GM18868 (cell line): ENCODE results near the gene KLK14.

Experiments
- ATAC-seq: cut with Tn5 transposase; IDR thresholded peaks from one replicate; pipeline ENCODE4 v1.9.1; 2021; ENCODE audit warnings: mild to moderate bottlenecking, moderate library complexity; ENCODE audit not compliant: unreplicated experiment

The KLK14 gene

DNA sequence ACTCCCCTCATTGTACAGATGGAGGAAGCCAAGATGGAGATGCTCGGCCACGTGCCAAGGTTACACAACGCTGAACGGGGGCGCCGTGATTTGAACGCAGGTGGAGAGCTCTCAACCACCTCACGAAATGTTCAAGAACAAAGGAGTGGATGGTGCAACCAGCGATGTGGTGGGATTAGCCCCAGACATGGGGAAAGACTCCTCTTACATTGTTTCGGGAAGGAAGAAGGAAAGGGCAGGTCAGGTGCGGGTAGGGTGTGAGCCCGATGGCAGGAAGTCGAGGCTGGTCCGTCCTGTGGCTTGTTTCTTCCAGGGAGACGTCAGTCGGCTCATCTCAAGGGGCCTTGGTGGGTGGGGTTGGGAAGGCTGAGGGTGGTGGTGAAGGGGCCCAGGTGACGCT is 7.1 kb upstream of the KLK14 start:
- no peak for ATAC-seq

DNA sequence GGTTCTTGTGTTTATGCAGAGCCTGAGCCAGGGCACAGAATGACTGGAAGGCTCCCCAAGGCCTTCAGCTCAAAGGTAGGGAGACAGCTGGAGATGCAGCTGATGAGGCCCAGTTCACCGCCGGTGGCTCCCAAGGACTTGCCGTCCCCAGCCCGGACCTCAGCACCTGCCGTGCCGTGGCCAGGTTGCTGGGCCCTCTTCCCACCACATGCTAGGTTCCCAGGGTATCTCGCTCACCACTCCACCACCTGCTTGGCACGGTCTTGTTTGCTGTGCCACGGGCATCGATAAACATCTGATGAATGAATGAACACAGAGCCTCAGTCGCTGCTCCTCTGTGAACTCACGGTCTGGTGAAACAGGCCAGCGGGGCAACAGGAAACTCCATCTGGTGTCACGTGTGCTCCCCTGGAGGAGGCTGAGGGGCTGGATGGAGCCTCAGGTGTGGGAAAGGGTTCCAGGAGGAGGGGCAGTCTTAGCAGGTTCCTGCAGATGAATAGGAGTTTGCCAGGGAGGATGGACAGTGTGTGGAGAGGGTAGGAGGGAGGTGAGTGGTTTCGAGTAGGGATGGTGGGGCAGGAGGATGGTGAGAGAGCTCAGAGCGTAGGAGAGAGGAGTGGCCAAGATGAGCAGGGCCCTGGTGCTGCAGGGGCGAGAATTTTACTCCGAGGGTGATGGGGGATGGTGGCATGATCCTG is 3.6 kb upstream of the KLK14 start:
- no peak for ATAC-seq

DNA sequence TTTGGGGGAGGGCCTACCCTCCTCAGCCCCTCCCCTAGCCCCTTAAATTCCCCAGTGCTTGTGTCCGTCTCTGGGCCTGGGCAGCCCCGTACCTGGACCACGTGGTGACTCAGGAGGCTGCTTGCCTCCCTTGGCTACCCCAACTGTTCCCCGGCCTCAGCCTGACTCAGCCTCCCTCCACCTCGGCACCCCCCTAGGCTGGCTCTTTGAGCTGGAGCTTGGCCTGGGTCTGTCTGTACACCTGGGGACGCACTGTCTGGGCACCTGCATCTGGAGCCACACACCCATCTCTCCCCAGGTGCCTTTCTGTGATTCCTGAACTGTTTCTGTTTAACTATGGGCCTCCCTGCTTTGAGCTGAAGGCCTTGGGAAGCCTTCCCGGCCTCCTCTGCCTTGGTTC is 1.8 kb upstream of the KLK14 start:
- ATAC-seq, result no peak

DNA sequence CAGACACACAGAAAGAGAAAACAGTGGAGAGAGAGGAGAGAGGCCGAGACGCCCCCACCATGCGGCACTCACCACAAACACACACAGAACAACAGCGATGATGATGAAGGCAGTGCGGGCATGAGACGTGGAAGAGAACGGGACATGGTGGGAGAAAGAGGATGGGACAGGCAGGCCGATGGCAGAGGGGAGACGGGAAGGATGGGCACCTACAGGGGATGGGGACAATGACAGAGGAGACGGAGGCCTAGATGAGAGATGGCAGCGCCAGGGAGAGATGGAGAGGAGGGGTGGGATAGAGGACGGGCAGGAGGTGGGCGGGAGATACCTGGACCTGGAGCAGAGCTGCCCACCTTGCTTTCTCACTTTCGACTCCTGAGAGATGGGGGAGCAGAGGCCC is 1.1 kb upstream of the KLK14 start:
- ATAC-seq, result no peak

DNA sequence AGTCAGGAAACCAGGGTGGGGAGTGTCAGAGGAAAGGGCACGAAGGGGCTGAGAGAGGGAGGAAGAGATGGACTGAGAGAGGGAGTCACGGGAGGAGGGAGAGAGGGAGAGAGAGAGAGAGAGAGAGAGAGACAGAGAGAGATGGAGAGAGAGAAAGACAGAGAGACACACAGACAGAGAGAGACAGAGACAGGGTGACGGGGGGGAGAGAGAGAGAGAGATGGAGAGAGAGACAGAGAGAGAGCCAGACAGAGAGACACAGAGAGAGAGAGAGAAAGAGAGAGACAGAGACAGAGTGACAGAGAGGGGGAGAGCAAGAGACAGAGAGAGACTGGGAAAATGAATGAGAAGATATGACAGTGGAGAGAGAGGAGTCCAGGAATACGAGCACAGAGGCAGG is 494 bp upstream of the KLK14 start:
- ATAC-seq, result no peak

DNA sequence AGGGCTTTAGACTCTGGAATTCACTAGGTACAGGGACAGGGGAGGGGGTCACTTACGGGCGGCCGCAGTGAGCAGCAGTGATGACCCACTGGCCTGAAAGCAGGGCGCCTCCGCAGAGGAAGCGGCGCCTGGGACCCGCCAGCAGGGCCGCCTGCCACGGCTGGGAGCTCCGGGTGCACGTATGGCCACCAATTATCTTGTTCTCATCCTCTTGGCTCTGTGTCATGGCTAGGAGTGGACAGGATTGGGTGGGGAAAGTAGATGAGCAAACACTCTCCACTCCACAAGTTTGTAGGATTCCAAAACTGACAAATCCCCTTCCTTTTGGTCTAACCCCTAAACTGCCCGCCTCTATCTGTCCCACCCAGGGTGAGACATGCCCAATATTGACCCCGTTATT is 1.2 kb downstream of the KLK14 start:
- no peak for ATAC-seq

DNA sequence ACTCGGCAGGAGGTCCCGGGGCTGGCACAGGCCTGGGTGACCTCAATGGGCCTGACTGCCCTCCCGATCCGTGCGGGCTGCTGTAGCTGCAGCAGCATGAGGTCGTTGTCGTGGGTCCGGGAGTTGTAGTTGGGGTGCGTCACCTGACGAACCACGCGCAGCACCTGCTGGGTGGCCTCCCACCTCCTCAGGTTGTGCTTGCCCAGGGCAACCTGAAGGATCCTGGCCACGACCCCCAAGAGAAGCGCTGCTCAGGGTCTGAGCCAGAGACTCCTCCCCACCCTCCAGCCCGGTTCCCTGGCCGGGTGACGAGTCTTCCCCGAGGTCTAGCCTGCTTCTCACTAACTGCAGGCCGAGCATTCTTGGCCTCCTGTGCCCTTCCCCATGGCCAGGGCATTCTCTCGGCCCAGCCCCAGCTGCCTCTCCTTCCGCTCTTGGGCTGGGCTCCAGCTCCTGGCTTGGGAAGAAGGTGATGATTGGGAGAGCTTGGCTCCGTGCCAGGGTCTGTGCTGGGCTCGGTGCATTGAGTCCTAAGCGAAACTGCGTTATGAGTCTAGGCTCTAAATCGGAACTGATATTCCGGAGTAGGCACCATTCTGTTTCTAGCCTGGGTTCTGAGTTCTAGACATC is 3.1 kb downstream of the KLK14 start:
- ATAC-seq, result no peak

DNA sequence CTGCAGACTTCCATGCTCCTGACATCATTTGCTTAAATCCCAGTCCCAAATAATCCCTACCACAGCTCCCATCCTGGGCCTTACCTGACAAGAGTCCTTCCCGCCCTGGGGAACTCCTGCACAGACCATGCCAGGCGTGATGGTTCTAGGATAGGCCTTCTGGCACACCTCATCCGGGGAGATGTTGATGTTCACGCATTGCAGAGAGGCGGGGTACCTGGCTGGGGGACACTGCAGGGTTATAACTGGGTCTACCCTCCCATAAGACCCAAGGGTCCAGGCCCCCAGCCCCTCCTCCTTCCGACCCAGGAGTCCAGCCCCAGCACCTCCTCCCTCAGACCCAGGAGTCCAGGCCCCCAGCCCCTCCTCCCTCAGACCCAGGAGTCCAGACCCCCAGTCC is 4.0 kb downstream of the KLK14 start:
- ATAC-seq, result no peak

DNA sequence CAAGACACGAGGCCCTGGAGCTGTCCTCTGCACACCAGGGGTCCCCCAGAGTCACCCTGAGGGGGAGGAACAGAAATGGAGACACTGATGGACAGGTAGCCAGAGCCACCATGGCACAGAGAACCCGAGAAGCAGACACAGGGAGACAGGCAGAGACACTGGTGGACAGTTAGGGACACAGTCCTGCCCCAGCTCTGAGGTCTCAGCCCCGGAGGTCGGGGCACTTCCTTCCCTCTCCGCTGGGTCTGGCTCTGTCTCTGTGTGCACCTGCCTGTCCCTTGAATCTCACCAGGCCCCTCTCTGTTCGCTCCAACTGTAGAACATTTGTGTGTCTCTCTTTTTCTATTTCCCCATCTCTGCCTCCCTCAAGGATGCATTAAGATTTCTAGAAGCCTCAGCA is 4.6 kb downstream of the KLK14 start:
- no peak for ATAC-seq

DNA sequence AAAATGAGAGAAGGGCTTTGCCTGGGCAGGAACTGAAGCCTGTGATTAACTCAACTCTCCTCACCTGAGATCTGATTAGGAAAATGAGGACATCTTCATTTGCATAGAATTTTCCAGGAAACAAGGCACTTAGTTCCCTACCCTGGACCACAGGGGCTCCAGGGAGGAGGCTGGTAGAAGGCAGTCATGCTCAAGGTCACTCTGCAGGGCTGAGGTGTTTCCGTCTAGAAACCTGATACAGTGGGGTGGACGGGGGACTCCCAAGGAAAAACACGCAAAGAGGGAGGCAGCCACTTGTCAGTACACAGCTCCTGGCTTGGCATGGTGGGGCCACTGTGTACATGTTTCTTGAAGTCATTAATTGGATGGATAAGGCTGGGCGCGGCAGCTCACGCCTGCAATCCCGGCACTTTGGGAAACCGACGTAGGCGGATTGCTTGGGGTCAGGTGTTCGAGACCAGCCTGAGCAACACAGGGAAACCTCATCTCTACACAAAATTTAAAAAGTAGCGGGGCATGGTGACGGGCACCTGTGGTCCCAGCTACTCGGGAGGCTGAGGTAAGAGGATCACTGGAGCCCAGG is 6.0 kb downstream of the KLK14 start:
- ATAC-seq, result no peak

DNA sequence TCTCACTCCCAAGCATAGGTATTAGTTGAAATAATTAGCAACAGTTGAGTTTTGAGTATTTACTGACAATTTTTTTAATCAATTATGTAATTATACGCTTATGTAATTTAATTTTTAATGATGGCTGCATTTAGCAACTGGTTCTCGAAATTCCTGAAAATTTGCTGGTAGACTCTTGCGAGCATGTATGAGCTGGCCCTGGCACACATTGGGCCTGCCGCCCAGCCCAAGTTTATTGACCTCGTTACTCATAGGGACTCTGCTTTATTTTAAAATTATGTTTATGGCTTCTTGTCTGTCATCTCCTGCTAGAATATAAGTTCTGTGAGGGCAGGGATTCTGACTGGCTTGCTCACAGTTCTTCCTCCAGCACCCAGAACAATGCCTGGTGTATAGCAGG is 6.7 kb downstream of the KLK14 start:
- ATAC-seq, result no peak

DNA sequence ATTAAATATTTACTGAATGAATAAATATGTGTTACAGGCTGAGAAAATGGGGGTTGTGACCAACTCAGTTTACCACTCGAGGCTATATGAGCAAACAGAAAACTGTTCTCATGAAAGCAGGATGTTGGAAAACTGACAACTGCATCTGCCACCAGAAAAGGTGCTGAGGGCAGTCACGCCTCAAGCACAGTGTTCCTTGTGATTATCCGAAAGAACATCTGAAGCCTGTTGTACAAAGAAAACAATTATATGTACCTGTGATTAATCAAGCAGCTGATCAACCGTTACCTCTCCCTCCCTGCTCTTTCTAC is 11.6 kb downstream of the KLK14 start:
- no peak for ATAC-seq

DNA sequence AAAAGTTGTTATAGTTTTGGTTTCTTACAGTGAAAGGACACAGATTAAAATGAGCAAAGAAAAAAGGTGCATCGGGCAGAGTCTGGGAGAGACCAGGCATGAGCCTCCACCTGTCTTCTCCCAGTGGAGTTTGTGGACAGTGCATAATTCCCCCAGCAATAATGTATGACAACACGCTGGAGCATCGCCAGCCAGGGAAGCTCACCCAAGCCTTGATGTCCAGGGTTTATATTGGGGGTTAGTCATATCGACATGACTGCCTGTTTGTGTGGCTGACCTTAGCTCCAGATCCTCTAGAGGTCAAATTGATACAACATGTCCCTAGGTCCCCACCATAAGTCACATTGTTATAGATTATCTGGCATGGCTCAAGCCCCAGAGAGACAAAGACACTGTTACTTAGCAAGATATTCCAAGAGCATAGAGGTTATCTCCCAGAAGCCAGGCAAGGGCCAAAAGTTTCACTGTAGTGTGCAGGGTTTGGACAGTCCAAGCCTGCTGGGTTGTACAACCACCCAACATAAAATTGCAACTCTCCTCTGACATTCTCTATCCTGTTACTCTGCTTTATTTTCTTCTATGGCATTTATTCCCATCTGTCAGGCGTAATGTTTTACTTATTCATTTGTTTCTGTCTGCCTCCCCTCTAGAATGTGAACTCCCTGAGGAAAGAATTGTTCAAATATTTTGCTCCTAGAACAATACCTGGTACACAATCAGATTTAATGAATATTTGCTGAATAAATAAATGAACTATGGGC is 12.2 kb downstream of the KLK14 start:
- no peak for ATAC-seq

DNA sequence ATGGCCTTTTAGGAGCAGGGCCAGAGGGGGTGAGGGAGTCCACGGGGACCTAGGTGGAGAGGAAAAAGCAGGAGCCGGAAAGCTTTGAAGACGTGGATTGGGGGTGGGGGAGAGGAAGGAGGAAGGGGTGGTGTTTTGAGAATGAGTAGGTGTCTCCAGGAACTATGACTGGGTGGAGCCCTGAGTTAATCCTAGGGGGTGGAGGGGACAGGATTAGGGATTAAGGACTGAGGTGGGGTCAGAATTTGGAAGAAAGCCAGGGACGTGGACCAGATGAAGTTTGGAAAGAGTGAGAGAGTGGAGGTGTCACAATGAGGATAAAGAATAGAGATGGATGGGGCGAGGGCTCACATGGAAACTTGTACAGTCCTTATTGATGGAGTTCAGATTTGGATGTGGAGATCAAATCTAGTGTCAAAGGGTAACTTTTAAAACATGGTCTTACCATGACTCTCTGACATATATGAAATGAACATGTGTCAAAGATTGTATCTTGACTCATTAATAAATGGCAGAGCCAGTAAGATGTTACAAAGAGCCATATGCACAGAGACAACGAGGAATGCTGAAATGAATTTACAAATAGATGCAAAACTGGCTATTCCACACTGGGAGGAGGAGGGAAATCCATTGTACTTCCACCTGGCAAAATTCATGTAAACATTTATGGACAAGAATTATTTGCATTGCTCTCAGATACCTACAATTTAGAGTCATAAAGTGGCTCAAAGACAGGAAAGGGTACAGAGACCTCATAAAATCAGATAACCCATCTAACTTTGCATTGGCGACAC is 16.1 kb downstream of the KLK14 start:
- no peak for ATAC-seq

DNA sequence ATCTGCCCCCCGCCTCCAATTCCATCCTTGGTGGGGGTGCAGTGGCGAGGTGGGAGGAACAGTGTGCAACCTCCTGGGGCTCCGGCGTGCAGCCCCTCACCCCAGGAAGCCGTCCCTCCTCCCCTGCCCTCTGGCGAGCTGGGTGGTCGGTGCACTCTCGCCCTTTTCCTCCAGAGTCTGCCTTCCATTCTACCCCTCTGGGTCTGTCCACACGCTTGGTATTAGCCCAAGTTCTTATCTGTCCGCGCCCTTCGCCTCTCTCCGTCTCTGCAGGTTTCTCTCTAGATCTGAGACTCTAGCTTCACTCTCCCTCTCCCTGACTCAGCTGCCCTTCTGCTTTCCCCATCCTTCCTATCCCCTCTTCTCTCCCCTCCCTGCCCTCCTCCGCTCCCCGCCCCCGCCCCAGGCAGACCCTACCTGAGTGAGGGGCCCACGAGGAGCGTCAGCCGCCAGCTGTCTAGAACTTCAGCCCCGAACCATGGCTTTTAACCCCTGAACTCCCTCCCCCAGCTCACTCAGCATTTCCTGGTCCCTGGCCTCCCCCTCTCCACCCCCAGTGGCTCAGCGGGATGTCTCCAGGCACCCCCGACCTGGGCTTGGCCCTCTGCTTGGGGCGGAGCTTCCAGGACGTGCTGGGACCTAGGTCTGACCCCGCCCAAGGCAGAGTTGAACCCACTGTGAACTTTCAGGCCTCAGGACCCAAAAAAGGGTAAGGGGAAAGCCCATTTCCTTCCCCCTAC is 17.3 kb downstream of the KLK14 start:
- ATAC-seq, result no peak

DNA sequence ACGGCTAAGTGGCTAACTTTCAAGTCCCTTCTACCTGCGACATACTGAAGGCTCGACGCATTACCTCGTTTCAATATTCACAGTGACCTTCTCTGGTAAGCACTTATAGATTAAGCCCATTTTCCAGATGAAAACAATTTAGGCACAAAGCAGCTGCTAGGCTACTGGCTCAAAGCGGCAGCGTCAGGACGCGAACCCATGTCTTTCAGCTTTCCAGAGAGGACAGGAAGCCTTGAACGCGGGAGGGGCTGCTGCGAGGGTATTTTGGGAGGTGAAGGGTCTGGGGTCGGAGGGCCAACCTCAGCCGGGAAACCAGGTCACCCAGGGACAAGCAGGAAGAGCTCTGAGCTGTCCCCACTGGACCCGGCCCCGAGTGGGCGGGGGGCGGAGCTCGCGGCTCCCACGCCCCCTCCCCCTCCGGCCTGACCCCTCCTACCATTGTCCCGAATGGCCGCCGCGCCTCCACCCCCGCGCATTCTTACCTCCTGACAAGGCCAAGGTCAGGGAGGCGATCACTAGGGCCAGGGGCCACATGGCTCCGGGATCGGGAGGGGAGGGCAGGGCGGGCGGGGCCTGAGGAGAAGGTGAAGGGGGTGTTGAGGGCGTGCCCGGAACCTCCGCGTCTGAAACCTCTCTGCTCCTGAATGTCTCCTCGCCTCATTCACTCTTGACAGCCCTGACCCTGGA is 18.0 kb downstream of the KLK14 start, which contains the start of gene KLK13:
Gene KLK13 (minus strand): TSS at position 559 of the 687 bp plus-strand sequence. CDS start 25 bp downstream, at position 534.
- ATAC-seq, result no peak

DNA sequence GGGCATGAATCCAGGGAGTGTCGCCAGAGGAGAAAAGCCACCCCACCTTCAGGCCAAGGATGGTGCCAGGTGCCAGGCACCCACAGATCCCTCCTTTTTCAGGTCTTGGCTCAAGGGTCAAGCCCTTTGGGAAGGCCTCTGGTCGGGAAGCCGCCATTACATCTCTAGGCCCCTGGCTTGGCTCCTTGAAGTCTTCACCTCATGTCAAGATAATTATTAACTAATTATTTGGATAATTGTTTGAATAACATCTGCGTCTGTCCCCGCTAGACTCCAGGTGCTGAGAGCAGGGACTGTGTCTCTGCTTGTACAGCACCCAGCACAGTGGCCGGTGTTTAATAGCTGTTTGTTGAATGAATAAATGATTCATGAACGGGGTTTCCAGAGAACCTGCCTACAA is 19.0 kb downstream of the KLK14 start:
- no peak for ATAC-seq

DNA sequence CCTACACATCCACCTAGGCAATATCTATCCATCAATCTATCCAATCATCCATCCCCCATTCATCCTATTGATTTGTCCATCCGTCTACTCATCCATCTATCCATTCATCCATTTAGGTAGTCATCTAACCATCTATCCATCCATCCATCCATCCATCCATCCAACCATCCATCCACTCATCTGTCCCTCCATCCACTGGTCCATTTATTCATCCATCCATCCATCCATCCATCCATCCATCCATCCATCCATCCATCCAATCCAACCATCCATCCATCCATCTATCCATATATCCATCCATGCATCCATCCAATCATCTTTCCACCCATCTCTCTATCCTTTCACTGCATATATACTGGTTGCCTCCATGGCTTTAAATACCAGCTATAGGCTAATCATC is 21.7 kb downstream of the KLK14 start:
- no peak for ATAC-seq

DNA sequence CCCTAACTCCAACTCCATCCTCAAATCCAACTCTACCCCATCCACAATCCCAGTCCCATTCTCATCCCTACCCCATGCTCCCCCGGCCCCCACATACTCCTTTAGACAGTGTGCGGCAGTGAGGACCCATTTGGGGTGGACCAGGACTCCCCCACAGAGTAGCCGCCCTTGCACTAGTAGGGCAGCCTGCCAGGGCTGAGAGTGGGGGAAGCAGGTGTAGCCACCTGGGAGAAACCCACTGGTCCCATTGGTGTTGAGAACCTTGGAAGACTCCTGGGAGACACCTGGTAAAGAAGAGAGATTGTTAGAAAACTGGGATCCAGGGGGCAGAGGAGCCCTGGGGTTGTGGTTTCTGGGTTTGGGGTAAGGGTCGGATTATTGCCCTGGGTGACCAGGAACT is 22.4 kb downstream of the KLK14 start:
- no peak for ATAC-seq

DNA sequence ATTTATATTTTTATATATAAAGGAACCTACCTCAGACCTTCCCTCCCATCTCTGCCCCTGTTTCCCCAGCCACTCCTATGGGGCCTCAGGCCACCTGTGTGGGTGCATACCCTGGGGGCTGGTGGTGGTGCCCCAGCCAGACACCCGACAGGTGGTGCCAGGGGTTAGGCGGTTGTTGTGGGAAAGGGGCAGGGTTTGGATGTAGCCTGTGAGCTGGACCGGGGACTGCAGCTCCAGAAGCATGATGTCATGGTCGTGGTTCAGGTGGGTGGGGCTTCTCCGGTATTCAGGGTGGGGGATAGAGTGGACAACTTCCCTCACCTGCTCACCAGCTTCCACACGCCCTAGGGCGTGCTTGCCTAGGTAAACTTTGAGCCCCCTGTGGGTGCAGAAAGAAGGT is 23.0 kb downstream of the KLK14 start:
- ATAC-seq, result no peak
